Measurements from ENCODE around the gene DIP2B. TPM values are rescaled to one million over a fixed set of nuclear protein-coding genes. Genes with fewer than 3 reads are reported as not detected.
"Not testable (repeated sequence)": the region's sequence is repeated elsewhere in the genome, so short reads cannot be mapped to it uniquely, and the experiment has no call there.

The DIP2B gene
- polyA plus RNA-seq, 3 donors: 23.1 to 24.1 (median 23.4) TPM

GRCh38 chr12:50750366-50750765 lies 245.6 kb downstream of the DIP2B start:
- DNase-seq (ENCODE audit: low read depth in 3 of 3, low spot score in 2 of 3): no peak

DNA sequence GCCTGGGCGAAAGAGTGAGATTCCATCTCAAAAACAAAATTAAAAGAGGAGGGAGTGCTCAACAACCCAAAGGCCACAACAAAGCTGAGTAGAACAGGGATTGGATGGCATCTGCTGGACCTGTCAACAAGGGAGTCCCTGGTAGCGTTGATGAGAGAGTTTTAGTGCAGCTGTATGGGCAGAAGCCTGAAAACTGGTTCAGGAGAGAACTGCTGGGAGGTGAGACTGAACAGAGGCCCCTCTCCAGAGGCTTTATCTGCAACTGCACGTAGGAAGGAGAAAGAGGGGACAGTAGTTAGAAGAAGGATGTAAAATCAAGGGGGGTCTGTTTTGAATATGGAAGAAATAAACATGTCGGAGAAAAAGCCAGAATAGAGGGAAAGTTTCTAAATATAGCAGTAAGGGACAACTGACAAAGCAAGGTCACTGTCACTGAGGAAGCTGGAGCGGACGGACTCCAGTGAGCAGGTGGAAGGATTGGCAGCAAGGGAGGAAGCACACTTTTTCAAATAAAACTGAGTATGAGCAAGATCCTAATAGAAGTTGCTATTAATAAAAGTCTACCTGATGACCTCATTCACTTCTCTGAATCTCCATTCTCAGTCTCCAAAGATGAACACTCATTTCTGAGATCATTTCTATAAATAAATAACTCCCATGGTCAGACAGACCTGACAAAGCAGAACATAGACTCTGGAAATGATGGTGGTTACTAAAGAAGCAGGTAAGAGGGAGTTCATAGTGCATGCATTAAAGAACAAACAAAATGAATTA lies 247.3 kb downstream of the DIP2B start:
- DNase-seq (ENCODE audit: low read depth in 3 of 3, low spot score in 2 of 3): no peak

DNA sequence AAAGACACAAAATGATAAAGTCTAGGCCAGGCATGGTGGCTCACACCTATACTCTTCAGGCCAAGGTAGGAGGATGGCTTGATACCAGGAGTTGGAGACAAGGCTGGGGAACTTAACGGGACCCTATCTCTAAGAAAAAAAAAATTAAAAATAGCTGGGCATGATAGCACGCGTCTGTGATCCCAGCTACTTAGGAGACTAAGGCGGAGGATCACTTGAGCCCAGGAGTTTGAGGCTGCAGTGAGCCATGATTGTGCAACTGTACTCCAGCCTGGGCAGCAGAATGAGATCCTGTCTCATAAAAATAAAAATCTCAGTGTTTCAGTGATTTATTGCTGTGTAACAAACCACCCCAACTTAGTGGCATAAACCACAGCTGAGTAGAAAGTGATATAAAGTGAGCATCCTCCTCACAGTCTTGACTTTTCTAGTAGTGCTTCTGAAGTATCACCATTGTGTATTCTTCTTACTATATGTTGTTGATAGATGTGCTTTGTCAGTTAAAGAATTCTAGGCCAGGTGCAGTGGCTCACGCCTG lies 248.5 kb downstream of the DIP2B start:
- DNase-seq (ENCODE audit: low read depth in 3 of 3, low spot score in 2 of 3): no peak

- DNase-seq (ENCODE audit: low read depth in 3 of 3, low spot score in 2 of 3): peak; percentile 71 to 82 (median 80)
These were observed 259.0 kb downstream of the DIP2B start, which contains the start of gene ATF1 for GRCh38 chr12:50763639-50764285. Gene ATF1 (plus strand): TSS chr12:50764101. CDS start chr12:50780146, 16,045 bp downstream.

GRCh38 chr12:50764286-50765094 lies 259.7 kb downstream of the DIP2B start:
- DNase-seq (ENCODE audit: low read depth in 3 of 3, low spot score in 2 of 3): peak; percentile 14 to 41 (median 32)

DNA sequence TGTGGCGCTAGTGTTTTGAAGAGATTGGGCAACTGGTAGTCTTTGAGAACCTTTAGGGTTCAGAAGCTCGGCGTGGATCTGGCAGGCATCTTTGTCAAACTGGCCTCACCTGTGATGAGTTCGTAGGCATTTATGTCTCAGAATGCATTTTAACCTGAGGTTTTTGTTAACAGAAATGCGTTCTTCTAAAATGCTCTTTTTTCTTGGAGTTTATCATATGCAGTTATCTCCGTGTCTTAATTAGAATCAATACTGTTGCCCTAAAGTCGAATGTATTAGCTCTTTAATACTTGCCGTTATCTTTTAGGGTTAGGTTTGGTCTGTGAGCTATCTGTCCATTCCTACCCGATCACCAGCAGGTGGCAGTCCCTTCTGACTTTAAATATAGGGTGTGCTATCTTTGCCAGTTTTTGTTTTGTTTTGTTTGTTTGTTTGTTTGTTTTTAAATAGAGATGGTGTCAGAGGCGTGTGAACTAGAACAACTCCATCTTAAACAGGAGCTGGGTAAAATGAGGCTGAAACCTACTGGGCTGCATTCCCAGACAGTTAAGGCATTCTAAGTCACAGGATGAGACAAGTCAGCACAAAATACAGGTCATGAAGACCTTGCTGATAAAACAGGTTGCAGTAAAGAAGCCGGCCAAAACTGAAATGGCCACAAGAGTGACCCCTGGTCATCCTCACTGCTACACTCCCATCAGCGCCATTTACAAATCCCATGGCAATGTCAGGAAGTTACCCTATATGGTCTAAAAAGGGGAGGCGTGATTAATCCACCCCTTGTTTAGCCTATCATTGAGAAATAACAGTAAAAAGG lies 260.5 kb downstream of the DIP2B start:
- peak; percentile 25 to 32 (median 25) for DNase-seq (ENCODE audit: low read depth in 3 of 3, low spot score in 2 of 3)

DNA sequence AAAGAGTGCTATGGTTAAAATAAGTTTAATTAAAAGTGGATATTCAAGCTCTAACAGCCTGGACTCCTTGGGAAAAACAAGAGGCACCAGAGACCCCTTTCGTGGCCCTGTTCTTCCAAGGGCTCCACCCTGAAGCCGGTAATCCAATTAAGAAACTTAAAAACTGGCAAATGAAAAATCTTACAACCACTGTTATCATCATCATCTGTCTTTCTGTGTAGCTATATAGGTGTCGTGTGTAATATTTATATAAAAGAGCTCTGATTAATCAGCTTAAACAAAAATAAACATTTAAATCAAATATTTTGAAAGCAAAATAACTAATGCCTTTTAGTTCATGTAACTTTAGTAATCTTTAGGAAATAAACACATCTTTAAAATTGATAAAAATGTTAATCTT lies 263.6 kb downstream of the DIP2B start:
- no peak for DNase-seq (ENCODE audit: low read depth in 3 of 3, low spot score in 2 of 3)

- DNase-seq (ENCODE audit: low read depth in 3 of 3, low spot score in 2 of 3): not testable (repeated sequence)
These were observed 264.0 kb downstream of the DIP2B start for GRCh38 chr12:50768813-50769212.

GRCh38 chr12:50771409-50771808 lies 266.6 kb downstream of the DIP2B start:
- DNase-seq (ENCODE audit: low read depth in 3 of 3, low spot score in 2 of 3): no peak

- no peak for DNase-seq (ENCODE audit: low read depth in 3 of 3, low spot score in 2 of 3)
These were observed 267.7 kb downstream of the DIP2B start for GRCh38 chr12:50772470-50772869.

GRCh38 chr12:50772877-50773276 lies 268.1 kb downstream of the DIP2B start:
- DNase-seq (ENCODE audit: low read depth in 3 of 3, low spot score in 2 of 3): no peak

GRCh38 chr12:50775251-50775650 lies 270.5 kb downstream of the DIP2B start:
- no peak for DNase-seq (ENCODE audit: low read depth in 3 of 3, low spot score in 2 of 3)

GRCh38 chr12:50776749-50777728 lies 272.3 kb downstream of the DIP2B start:
- DNase-seq (ENCODE audit: low read depth in 3 of 3, low spot score in 2 of 3): no peak

- DNase-seq (ENCODE audit: low read depth in 3 of 3, low spot score in 2 of 3): no peak
These were observed 274.1 kb downstream of the DIP2B start for GRCh38 chr12:50778663-50779590.

- DNase-seq (ENCODE audit: low read depth in 3 of 3, low spot score in 2 of 3): no peak
These were observed 275.2 kb downstream of the DIP2B start for GRCh38 chr12:50780013-50780412.

GRCh38 chr12:50784501-50784900 lies 279.7 kb downstream of the DIP2B start:
- no peak for DNase-seq (ENCODE audit: low read depth in 3 of 3, low spot score in 2 of 3)

DNA sequence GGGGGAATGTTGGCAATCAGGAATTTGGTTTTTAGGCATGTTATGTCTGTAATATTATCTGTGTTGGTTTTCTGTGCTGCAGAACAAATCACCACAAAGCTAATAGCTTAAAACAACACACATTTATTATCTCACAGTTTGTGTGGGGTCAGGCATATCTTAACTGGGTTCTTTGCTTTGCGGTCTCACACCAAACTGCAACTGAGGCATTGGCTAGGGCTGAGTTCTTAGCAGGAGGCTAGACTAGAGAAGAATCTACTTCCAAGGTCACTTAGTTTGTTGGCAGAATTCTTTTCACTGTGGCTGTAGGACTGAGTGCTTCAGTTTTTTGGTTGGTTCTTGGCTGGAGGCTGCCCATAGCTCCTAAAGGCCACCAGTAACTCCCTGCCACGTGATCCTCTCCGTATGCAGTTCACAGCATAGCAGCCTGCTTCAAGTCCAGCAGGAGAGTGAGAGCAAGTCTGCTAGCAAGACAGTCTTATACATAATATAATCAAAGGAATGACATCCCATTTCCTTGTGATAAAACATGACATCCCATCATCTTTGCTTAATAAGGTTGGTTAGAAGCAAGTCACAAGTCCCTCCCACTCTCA lies 280.7 kb downstream of the DIP2B start:
- DNase-seq (ENCODE audit: low read depth in 3 of 3, low spot score in 2 of 3): no peak
